ENCODE measurements around the gene GRK2.

GRCh38 chr11:67282155-67282875 is 16.0 kb downstream of the GRK2 start:
- TF ChIP-seq SPI1 (IDR thresholded peaks at IDR 0.05; ENCODE audit: low read depth, low read length) (no peak), POLR2A (IDR thresholded peaks at IDR 0.05; ENCODE audit: low read depth, low read length) (no peak), POLR2AphosphoS5 (IDR thresholded peaks at IDR 0.05; ENCODE audit: low read depth, low read length) (no peak)
